HL-60 (cell line): ENCODE data around the gene LDB2.

Source experiments
- DNase-seq, 2 experiments: peaks; one replicate each; pipeline ENCODE4 v3.0.0-alpha.2; 2010 to 2020; ENCODE audit warnings: low read depth in 1 of 2, low spot score in 1 of 2
- H3K27ac ChIP-seq: fragments of 250-450 bp; sonication (Bioruptor Pico); replicated peaks from 2 replicates; pipeline ENCODE4 v1.5.1; 2020; ENCODE audit warnings: mild to moderate bottlenecking, moderate library complexity
- H3K27me3 ChIP-seq: fragments of 250-450 bp; sonication (Bioruptor Pico); 2 replicates; pipeline ENCODE4 v1.5.1; 2021; ENCODE audit warnings: mild to moderate bottlenecking, moderate library complexity; ENCODE audit not compliant: insufficient read depth, poor library complexity, severe bottlenecking
- H3K4me3 ChIP-seq: replicated peaks from 2 replicates; pipeline ENCODE4 v1.5.1; 2011; ENCODE audit warnings: mild to moderate bottlenecking, control low read depth, low read length; ENCODE audit not compliant: insufficient read depth
- GABPA ChIP-seq: IDR thresholded peaks from 2 replicates; pipeline ENCODE4 v1.6.1; 2012; ENCODE audit warnings: low read depth
- POLR2AphosphoS5 ChIP-seq: IDR thresholded peaks from 2 replicates; pipeline ENCODE4 v1.6.1; 2012; ENCODE audit warnings: low read depth
- SPI1 ChIP-seq: IDR thresholded peaks from 2 replicates; pipeline ENCODE4 v1.6.1; 2012; ENCODE audit warnings: low read depth, mild to moderate bottlenecking, borderline replicate concordance
- long read RNA-seq: library from polyadenylated mRNA; unstranded; transcript quantifications from one replicate; pipeline ENCODE4 v2.0.0, GENCODE V29; 2020
- TF ChIP-seq, protein P1 (sequence below): IDR thresholded peaks from one replicate; pipeline ENCODE4 v1.5.1; 2011; ENCODE audit warnings: low read length, control low read depth, inconsistent platforms; ENCODE audit not compliant: insufficient read depth
- TF ChIP-seq, protein P2 (sequence below): IDR thresholded peaks from 2 replicates; pipeline ENCODE4 v1.6.1; 2012; ENCODE audit warnings: low read depth; ENCODE audit not compliant: insufficient replicate concordance

LDB2 gene
- long read RNA-seq: 0 reads

DNA sequence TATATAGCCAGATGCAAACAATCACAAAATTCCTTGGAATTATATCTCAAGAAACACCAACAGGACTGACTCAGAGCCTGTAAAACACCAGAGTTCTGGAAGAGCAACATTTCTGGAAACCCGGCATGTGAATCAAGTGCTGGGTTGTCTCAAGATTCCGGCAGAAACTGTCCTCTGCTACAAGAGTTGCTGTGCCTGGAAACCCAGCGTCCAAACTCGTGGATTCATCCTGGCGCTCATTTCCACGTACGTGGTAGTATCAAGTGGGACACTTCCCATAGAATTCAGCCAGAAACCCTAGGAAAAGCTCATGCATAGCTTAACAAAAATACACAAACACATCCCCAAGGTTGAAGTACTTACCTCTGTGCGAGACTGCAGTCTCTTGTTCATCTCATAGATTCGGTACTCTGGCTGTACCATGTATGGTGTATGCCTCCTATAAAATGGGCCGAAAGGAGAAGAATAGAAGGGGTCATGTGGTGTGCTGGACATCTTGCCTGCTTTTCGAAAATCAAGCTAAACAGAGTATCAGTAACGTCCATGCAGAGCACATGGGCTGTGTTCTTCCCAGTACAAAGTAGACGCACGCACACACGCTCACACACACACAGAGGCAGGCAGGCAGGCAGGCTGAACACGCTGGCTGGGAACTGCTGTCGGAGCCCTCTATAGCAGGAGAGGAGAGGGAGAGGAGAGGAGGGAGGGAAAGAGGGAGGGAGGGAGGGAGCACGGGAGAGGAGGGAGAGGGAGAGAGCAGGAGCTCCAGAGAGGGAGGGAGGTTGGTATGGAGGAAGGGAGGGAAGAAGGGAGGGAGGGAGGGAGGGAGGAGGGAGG, at the start of gene LDB2:
Gene LDB2, minus strand, starts transcription at position 655 of the 837 bp plus-strand sequence.
- no peak for TF ChIP-seq POLR2AphosphoS5
- TF ChIP-seq, protein P1, sequence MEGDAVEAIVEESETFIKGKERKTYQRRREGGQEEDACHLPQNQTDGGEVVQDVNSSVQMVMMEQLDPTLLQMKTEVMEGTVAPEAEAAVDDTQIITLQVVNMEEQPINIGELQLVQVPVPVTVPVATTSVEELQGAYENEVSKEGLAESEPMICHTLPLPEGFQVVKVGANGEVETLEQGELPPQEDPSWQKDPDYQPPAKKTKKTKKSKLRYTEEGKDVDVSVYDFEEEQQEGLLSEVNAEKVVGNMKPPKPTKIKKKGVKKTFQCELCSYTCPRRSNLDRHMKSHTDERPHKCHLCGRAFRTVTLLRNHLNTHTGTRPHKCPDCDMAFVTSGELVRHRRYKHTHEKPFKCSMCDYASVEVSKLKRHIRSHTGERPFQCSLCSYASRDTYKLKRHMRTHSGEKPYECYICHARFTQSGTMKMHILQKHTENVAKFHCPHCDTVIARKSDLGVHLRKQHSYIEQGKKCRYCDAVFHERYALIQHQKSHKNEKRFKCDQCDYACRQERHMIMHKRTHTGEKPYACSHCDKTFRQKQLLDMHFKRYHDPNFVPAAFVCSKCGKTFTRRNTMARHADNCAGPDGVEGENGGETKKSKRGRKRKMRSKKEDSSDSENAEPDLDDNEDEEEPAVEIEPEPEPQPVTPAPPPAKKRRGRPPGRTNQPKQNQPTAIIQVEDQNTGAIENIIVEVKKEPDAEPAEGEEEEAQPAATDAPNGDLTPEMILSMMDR: no peak
- no peak for TF ChIP-seq GABPA
- TF ChIP-seq SPI1: no peak
- TF ChIP-seq, protein P2, sequence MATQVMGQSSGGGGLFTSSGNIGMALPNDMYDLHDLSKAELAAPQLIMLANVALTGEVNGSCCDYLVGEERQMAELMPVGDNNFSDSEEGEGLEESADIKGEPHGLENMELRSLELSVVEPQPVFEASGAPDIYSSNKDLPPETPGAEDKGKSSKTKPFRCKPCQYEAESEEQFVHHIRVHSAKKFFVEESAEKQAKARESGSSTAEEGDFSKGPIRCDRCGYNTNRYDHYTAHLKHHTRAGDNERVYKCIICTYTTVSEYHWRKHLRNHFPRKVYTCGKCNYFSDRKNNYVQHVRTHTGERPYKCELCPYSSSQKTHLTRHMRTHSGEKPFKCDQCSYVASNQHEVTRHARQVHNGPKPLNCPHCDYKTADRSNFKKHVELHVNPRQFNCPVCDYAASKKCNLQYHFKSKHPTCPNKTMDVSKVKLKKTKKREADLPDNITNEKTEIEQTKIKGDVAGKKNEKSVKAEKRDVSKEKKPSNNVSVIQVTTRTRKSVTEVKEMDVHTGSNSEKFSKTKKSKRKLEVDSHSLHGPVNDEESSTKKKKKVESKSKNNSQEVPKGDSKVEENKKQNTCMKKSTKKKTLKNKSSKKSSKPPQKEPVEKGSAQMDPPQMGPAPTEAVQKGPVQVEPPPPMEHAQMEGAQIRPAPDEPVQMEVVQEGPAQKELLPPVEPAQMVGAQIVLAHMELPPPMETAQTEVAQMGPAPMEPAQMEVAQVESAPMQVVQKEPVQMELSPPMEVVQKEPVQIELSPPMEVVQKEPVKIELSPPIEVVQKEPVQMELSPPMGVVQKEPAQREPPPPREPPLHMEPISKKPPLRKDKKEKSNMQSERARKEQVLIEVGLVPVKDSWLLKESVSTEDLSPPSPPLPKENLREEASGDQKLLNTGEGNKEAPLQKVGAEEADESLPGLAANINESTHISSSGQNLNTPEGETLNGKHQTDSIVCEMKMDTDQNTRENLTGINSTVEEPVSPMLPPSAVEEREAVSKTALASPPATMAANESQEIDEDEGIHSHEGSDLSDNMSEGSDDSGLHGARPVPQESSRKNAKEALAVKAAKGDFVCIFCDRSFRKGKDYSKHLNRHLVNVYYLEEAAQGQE: no peak
- Histone ChIP-seq H3K4me3 (no peak within 1 kb of the TSS), H3K27me3 (no peaks in the 10 kb centered on the region), H3K27ac (no peak within 1 kb of the TSS)
- no peak for DNase-seq

DNA sequence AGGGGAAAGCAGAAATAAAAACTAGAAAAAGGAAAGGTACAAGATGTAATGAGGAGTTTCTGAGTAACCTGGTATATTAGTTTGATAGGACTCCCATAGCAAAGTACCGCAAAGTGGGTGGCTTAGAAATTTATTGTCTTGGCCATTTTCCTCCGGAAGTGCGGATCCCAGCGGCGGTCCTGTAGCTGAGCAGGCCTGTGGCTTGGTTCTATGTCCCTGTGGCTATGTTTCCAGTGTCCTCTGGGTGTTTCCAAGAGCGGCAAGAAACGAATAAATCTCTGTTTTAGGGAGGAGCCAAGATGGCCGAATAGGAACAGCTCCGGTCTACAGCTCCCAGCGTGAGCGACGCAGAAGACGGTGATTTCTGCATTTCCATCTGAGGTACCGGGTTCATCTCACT, 44.0 kb upstream of the LDB2 start:
- no peak for DNase-seq
- H3K4me3 ChIP-seq: no peak overlapping the region
- TF ChIP-seq GABPA (no peak), POLR2AphosphoS5 (no peak), SPI1 (no peak)
- TF ChIP-seq, protein P2: no peak
- TF ChIP-seq, protein P1: no peak
- no peak overlapping the region for H3K27ac ChIP-seq
- no peaks in the 10 kb centered on the region for H3K27me3 ChIP-seq

DNA sequence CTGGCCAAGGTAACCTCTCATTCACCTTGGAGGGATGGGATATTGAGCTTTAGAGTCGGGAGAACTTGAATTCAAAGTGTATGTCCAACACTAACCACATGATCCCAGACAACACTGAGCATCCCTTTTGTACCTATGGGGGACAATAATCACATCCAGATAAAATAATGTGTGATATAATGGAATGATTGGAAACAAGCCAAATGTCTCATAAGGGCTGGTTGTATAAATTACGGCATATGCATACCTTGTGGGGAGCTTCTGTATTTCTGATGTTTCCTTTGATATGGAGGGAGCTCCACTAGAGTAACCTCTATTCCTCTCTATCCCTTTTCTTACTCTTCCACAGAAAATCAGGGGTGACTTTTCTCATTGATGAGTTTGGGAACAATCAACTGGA, 40.7 kb upstream of the LDB2 start:
- no peak overlapping the region for H3K27ac ChIP-seq
- no peak for DNase-seq
- H3K27me3 ChIP-seq: no peaks in the 10 kb centered on the region
- TF ChIP-seq GABPA (no peak), POLR2AphosphoS5 (no peak), SPI1 (no peak)
- TF ChIP-seq, protein P2: no peak
- TF ChIP-seq, protein P1: no peak
- H3K4me3 ChIP-seq: no peak overlapping the region
